ENCODE measurements around the gene SLC25A47.
"Not testable (repeated sequence)": the region's sequence is repeated elsewhere in the genome, so short reads cannot be mapped to it uniquely, and the experiment has no call there.

Gene SLC25A47

GRCh38 chr14:100290607-100291304, 32.4 kb upstream of the SLC25A47 start:
- DNase-seq (ENCODE audit: low read depth), result no peak

GRCh38 chr14:100291305-100292075, 31.6 kb upstream of the SLC25A47 start:
- DNase-seq (ENCODE audit: low read depth), result no peak

- no peak for DNase-seq (ENCODE audit: low read depth)
These were observed 30.8 kb upstream of the SLC25A47 start for GRCh38 chr14:100292301-100292775.

GRCh38 chr14:100292776-100293461, 30.2 kb upstream of the SLC25A47 start:
- no peak for DNase-seq (ENCODE audit: low read depth)

GRCh38 chr14:100293497-100294212, 29.5 kb upstream of the SLC25A47 start:
- DNase-seq (ENCODE audit: low read depth), result no peak

DNA sequence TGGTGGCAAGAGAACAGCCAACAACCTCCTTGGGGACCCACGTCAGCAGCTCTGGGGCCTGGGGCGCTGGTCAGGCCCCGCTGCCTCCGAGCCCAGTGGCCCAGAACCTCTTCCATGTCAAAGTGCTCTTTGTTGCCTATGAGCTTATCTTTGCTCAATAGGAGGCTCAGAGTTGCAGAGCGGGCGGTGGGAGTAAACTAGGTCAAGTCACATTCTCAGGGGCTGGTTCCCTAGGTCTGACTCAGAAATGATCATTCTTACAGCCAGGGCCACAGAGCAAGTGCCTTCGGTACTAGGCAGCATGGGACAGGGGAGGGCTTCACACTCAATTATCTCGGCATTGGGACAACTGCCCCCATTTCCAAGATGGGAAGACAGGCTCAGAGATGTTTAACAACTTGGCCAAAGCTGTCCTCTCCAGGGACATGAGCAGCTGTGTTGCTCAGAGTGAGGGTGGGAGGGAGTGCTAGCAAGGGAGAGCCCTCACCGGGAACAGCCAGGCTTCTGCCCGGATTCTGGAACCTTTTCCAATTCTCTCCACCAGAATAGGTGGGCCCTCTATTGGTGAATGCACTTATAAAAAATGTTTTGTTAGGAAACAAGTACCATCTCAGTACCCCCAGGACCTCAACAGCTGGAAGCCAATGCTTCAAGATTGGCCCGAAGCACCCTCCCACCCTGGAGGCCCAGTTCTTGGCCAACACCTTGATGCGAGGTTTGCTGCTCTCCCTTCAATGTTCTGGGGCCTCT, 28.8 kb upstream of the SLC25A47 start:
- no peak for DNase-seq (ENCODE audit: low read depth)

DNA sequence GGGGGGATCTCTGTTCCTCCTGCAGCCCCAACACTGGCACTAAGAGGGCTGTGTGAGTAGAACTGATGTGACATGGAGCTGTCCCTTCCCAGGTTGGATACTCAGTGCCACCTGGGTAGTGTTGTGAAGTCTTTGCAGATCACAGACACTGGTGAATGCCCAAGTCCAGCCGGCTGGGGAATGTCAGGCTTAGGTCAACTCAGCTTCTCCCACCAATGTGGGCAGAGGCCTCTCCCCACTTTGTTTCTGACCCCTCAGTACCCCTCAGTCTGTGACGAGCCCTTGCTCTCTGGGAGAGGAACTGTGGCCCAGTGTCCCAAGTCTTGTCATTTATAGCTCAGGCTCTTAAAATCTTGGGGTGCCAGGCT, 28.2 kb upstream of the SLC25A47 start:
- no peak for DNase-seq (ENCODE audit: low read depth)

- no peak for DNase-seq (ENCODE audit: low read depth)
These were observed 27.6 kb upstream of the SLC25A47 start for GRCh38 chr14:100295376-100296105.

- no peak for DNase-seq (ENCODE audit: low read depth)
These were observed 27.0 kb upstream of the SLC25A47 start for GRCh38 chr14:100296106-100296651.

DNA sequence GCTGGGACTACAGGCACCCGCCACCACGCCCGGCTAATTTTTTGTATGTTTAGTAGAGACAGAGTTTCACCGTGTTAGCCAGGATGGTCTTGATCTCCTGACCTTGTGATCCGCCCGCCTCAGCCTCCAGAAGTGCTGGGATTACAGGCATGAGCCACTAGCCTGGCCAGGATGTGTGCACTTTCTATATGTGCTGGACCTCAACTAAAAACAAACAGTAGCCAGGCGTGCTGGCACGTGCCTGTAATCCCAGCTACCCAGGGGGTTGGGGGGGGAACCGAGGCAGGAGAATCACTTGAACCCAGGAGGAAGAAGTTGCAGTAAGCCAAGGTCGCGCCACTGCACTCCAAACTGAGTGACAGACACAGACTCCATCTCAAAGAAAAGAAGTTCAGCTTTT, 26.4 kb upstream of the SLC25A47 start:
- not testable (repeated sequence) for DNase-seq (ENCODE audit: low read depth)

DNA sequence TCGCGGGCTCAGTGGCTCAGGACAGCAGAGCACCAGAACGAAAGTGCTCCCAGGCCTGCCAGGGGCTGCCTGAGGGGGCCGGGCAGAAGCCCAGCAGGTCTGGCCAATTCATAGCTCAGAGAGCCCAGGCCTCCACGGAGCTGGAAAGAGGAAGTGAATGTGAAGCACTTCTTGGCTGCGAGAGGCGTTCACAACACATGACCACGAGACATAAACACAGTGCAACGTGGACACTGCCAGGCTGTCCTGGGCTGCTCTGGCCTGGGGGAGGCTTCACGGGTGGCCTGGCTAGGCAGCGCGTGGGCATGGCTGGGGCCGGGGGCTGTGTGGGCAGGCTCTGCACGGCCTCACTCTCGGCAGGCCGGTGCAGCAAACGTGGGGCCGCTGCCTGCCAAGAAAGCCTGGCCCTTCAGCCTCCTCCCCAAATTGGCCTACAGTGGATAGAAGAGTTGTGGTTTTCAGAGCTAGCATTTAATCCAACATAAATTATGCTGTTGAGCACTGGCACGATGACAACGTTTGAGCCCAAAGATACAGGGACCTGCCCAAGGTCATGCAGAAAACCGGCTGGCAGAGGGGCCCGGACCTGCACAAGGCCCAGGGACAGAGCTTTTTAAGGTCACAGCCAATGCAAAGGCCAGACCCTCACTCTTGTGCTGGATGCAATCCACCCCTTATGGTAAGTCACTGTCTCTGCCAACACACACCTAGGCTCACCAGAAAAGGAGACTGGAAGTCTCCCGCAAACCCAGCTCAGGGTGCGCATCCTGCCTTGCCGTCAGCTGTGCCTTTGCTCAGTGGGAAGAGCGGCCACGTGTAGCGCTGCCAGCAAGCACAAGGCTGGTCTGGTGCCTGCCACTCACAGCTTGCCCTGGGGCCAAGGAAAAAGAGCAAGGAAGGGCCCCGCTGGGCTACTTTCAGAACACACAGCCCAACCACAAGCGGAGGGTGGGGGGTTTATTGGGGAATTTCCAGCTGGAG, 25.5 kb upstream of the SLC25A47 start:
- DNase-seq (ENCODE audit: low read depth), result peak; percentile 61

- DNase-seq (ENCODE audit: low read depth), result no peak
These were observed 24.4 kb upstream of the SLC25A47 start for GRCh38 chr14:100298551-100299237.

DNA sequence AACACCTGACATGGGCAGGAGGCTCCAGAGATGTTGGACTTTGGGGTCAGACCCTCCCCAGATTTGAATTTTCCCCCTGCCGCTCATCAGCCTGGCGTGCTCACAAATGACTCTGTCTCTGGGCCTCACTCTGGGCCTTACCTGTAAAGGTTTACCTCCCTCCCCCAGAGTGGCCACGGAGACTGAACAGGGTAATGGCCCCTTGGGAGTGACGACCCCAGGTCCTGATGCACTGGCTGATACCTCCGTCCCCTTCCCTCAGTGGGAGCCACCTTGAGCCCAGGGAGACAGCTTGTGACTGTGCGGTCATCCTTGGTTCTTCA, 23.9 kb upstream of the SLC25A47 start:
- DNase-seq (ENCODE audit: low read depth), result no peak

GRCh38 chr14:100302616-100303015, 20.5 kb upstream of the SLC25A47 start:
- DNase-seq (ENCODE audit: low read depth), result no peak

DNA sequence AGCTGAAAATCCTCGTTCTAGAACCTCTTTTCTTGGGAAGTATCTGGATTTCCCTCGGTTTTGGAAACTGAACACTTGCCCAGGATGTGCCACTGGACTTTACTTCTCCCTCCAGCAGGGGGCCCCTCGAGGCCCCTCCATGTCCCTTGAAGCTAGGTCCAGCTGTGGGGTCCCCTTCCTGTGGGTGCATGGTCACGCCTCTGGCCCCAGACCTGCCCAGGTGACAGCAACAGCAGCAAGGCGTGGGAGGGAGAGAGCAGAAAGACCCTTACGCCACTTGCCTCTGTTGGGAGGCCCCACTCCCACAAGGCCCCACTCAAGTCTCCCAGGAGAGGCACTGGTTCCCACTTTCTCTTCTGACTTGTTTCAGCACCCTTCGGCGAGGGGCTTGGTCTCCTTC, 20.0 kb upstream of the SLC25A47 start:
- no peak for DNase-seq (ENCODE audit: low read depth)

GRCh38 chr14:100303925-100304324, 19.2 kb upstream of the SLC25A47 start:
- DNase-seq (ENCODE audit: low read depth), result no peak

GRCh38 chr14:100304825-100305323, 18.3 kb upstream of the SLC25A47 start:
- DNase-seq (ENCODE audit: low read depth), result no peak

- no peak for DNase-seq (ENCODE audit: low read depth)
These were observed 17.6 kb upstream of the SLC25A47 start for GRCh38 chr14:100305324-100306100.
